Smooth muscle cell (in vitro differentiated cells): ENCODE results near the gene SORCS3. TPM values are rescaled to one million over a fixed set of nuclear protein-coding genes. Genes with fewer than 3 reads are reported as not detected.

Experiments
- DNase-seq: peaks from one replicate; lab custom pipeline; 2025; ENCODE audit not compliant: unreplicated experiment; lab: John Stamatoyannopoulos, UW
- H2AFZ ChIP-seq: fragments of 200-600 bp; sonication (generic); 2 replicates; pipeline ENCODE4 v1.6.0; 2016; ENCODE audit warnings: antibody characterized with exemption, low read depth, mild to moderate bottlenecking
- H3F3A ChIP-seq: fragments of 200-600 bp; sonication (generic); 2 replicates; pipeline ENCODE4 v1.6.0; 2017; ENCODE audit warnings: antibody characterized with exemption, low read depth
- H3K27ac ChIP-seq: fragments of 200-600 bp; sonication (generic); 2 replicates; pipeline ENCODE4 v1.5.1; 2016; ENCODE audit warnings: low read depth, mild to moderate bottlenecking
- H3K27me3 ChIP-seq: fragments of 200-600 bp; sonication (generic); 2 replicates; pipeline ENCODE4 v1.6.1; 2016; ENCODE audit warnings: low read depth, mild to moderate bottlenecking
- H3K36me3 ChIP-seq: fragments of 200-600 bp; sonication (generic); 2 replicates; pipeline ENCODE4 v1.5.1; 2016; ENCODE audit warnings: low read depth
- H3K4me1 ChIP-seq: fragments of 200-600 bp; sonication (generic); 2 replicates; pipeline ENCODE4 v1.5.1; 2016; ENCODE audit warnings: low read depth
- H3K4me2 ChIP-seq: fragments of 200-600 bp; sonication (generic); 2 replicates; pipeline ENCODE4 v1.6.0; 2016; ENCODE audit warnings: mild to moderate bottlenecking
- H3K4me3 ChIP-seq: fragments of 200-600 bp; sonication (generic); 2 replicates; pipeline ENCODE4 v1.5.1; 2016; ENCODE audit warnings: mild to moderate bottlenecking
- H3K79me2 ChIP-seq: fragments of 200-600 bp; sonication (generic); 2 replicates; pipeline ENCODE4 v1.6.0; 2016; ENCODE audit warnings: low read depth, mild to moderate bottlenecking
- H3K9ac ChIP-seq: fragments of 200-600 bp; sonication (generic); 2 replicates; pipeline ENCODE4 v1.6.0; 2016; ENCODE audit warnings: low read depth
- H3K9me3 ChIP-seq: fragments of 200-600 bp; sonication (generic); replicated peaks from 2 replicates; pipeline ENCODE4 v1.5.1; 2016; ENCODE audit warnings: low read depth
- H4K20me1 ChIP-seq: fragments of 200-600 bp; sonication (generic); 2 replicates; pipeline ENCODE4 v1.6.0; 2016; ENCODE audit warnings: low read depth
- WGBS: methylation state at CpG from one replicate; pipeline ENCODE4 v1.1.7; 2016; ENCODE audit warnings: low lambda C conversion rate; 5-methylcytosine and 5-hydroxymethylcytosine counted together
- polyA plus RNA-seq: library from polyadenylated mRNA; unstranded; fragments of >200 nt; fragmentation: Nextera tagmentation; extraction: Ambion mirVana; gene quantifications from 2 replicates; pipeline ENCODE4 v1.2.1, GENCODE V29; 2016
- total RNA-seq: library from RNA; depleted of rRNA; stranded (reverse); fragments of >200 nt; gene quantifications from 2 replicates; pipeline ENCODE4 v1.2.3, GENCODE V29; 2014
- TF ChIP-seq, protein P1 (sequence below): fragments of 200-600 bp; sonication (generic); IDR thresholded peaks from 2 replicates; pipeline ENCODE4 v1.5.1; 2017; ENCODE audit warnings: borderline replicate concordance, mild to moderate bottlenecking, antibody characterized with exemption; ENCODE audit not compliant: insufficient read depth, poor library complexity, severe bottlenecking

SORCS3 gene
- total and polyA plus RNA-seq, 2 experiments from 2014 or later: not detected

- no peaks in the 10 kb centered on the region for H4K20me1 ChIP-seq
- peaks cover 71% of the 10 kb centered on the region for H3K27me3 ChIP-seq
- no peak overlapping the region for H3K4me2 ChIP-seq
- no peaks in the 10 kb centered on the region for H3K4me1 ChIP-seq
- H3K4me3 ChIP-seq: no peak overlapping the region
- no peak overlapping the region for H2AFZ ChIP-seq
- 79% methylated on average over 1 of the region's 1 CpG for WGBS
- H3K27ac ChIP-seq: no peak overlapping the region
- no peak for DNase-seq
- no peaks in the 10 kb centered on the region for H3K9me3 ChIP-seq
- TF ChIP-seq, protein P1, sequence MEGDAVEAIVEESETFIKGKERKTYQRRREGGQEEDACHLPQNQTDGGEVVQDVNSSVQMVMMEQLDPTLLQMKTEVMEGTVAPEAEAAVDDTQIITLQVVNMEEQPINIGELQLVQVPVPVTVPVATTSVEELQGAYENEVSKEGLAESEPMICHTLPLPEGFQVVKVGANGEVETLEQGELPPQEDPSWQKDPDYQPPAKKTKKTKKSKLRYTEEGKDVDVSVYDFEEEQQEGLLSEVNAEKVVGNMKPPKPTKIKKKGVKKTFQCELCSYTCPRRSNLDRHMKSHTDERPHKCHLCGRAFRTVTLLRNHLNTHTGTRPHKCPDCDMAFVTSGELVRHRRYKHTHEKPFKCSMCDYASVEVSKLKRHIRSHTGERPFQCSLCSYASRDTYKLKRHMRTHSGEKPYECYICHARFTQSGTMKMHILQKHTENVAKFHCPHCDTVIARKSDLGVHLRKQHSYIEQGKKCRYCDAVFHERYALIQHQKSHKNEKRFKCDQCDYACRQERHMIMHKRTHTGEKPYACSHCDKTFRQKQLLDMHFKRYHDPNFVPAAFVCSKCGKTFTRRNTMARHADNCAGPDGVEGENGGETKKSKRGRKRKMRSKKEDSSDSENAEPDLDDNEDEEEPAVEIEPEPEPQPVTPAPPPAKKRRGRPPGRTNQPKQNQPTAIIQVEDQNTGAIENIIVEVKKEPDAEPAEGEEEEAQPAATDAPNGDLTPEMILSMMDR: no peak
- no peaks in the 10 kb centered on the region for H3K36me3 ChIP-seq
- H3K9ac ChIP-seq: no peak overlapping the region
- no peaks in the 10 kb centered on the region for H3K79me2 ChIP-seq
- H3F3A ChIP-seq: no peaks in the 10 kb centered on the region
These were observed 45.7 kb downstream of the SORCS3 start for GRCh38 chr10:104686829-104687228.

GRCh38 chr10:104688251-104689042 lies 47.4 kb downstream of the SORCS3 start:
- TF ChIP-seq, protein P1: no peak
- WGBS: 72% methylated on average over 17 of the region's 18 CpGs

GRCh38 chr10:104689105-104689504 lies 48.0 kb downstream of the SORCS3 start:
- Histone ChIP-seq H3K9ac (no peak overlapping the region), H3F3A (no peaks in the 10 kb centered on the region), H3K79me2 (no peaks in the 10 kb centered on the region), H3K9me3 (no peaks in the 10 kb centered on the region), H3K27me3 (peaks cover 84% of the 10 kb centered on the region), H3K27ac (no peak overlapping the region), H3K36me3 (no peaks in the 10 kb centered on the region), H3K4me2 (no peak overlapping the region), H3K4me1 (no peaks in the 10 kb centered on the region), H3K4me3 (no peak overlapping the region), H2AFZ (no peak overlapping the region), H4K20me1 (no peaks in the 10 kb centered on the region)
- WGBS: 89% methylated on average over 2 of the region's 2 CpGs
- TF ChIP-seq, protein P1: no peak
- no peak for DNase-seq

More at GRCh38 chr10:104688251-104689042, 47.4 kb downstream of the SORCS3 start:
- Histone ChIP-seq H3K36me3 (no peaks in the 10 kb centered on the region), H3K27me3 (peaks cover 82% of the 10 kb centered on the region), H3K4me3 (no peak overlapping the region), H4K20me1 (no peaks in the 10 kb centered on the region), H3K27ac (no peak overlapping the region), H3K9me3 (no peaks in the 10 kb centered on the region), H2AFZ (no peak overlapping the region), H3F3A (no peaks in the 10 kb centered on the region), H3K4me1 (no peaks in the 10 kb centered on the region), H3K4me2 (no peak overlapping the region), H3K79me2 (no peaks in the 10 kb centered on the region), H3K9ac (no peak overlapping the region)
- DNase-seq: no peak

DNA sequence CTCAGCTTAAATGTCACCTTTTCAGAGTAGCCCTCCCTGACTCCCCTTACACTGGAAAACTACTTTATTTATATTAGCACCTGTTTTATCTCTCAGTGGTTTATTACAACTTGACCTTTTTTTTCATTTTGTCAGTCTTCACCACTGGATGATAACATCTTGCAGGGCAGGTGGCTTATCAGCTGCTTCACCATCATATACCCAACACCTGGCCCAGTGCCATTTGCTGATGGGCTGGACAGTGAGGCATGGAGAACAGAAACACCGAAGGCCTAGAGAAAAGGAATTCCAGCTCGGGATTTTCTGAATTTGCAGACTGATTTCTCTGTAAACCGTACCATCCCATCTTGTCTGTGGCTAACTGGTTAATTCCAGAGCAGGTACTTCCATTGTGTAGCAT lies 48.5 kb downstream of the SORCS3 start:
- Histone ChIP-seq H3K9ac (no peak overlapping the region), H3K9me3 (no peaks in the 10 kb centered on the region), H3K4me2 (no peak overlapping the region), H3K27me3 (peaks cover 85% of the 10 kb centered on the region), H3F3A (no peaks in the 10 kb centered on the region), H3K36me3 (no peaks in the 10 kb centered on the region), H2AFZ (no peak overlapping the region), H3K4me1 (no peaks in the 10 kb centered on the region), H3K4me3 (no peak overlapping the region), H4K20me1 (no peaks in the 10 kb centered on the region), H3K27ac (no peak overlapping the region), H3K79me2 (no peaks in the 10 kb centered on the region)
- no peak for DNase-seq
- TF ChIP-seq, protein P1: no peak
- 90% methylated on average over 3 of the region's 3 CpGs for WGBS
